Cardiac muscle cell (in vitro differentiated cells and primary cell): ENCODE data around the gene DSP. TPM values are rescaled to one million over a fixed set of nuclear protein-coding genes. Genes with fewer than 3 reads are reported as not detected.
A peak's percentile ranks its signal among the peaks of the same experiment; 100 is the strongest.

Experiments used
- DNase-seq, 2 donors: peaks; one replicate each; pipeline versions ENCODE4 v3.0.0 to v3.0.0-alpha.2; 2010 to 2017; ENCODE audit warnings: low read depth in 1 of 2, low spot score in 1 of 2
- H3K27ac ChIP-seq: fragments of 200-600 bp; sonication (generic); 2 replicates; pipeline ENCODE4 v1.5.1; 2016
- H3K27me3 ChIP-seq: fragments of 200-600 bp; sonication (generic); 2 replicates; pipeline ENCODE4 v1.6.0; 2016; ENCODE audit warnings: control low read depth
- H3K36me3 ChIP-seq: fragments of 200-600 bp; sonication (generic); 2 replicates; pipeline ENCODE4 v1.5.1; 2016; ENCODE audit warnings: control low read depth
- H3K4me1 ChIP-seq: fragments of 200-600 bp; sonication (generic); 2 replicates; pipeline ENCODE4 v1.8.1; 2017; ENCODE audit warnings: low read depth, mild to moderate bottlenecking, mixed run types
- H3K4me3 ChIP-seq: fragments of 200-600 bp; sonication (generic); 2 replicates; pipeline ENCODE4 v1.5.1; 2016; ENCODE audit warnings: mild to moderate bottlenecking
- H3K9me3 ChIP-seq: fragments of 200-600 bp; sonication (generic); 2 replicates; pipeline ENCODE4 v1.5.1; 2017; ENCODE audit warnings: low read depth, mild to moderate bottlenecking, control low read depth
- polyA plus RNA-seq: library from polyadenylated mRNA; unstranded; fragments of >200 nt; fragmentation: Nextera tagmentation; extraction: Ambion mirVana; gene quantifications from 2 replicates; pipeline ENCODE4 v1.2.1, GENCODE V29; 2016
- total RNA-seq: library from RNA; depleted of rRNA; stranded (reverse); fragments of >200 nt; gene quantifications from 2 replicates; pipeline ENCODE4 v1.2.3, GENCODE V29; 2016
- TF ChIP-seq, protein P1 (sequence below): IDR thresholded peaks from 2 replicates; pipeline ENCODE4 v1.5.1; 2012; ENCODE audit warnings: low read depth, mild to moderate bottlenecking, low read length

Gene DSP
- total and polyA plus RNA-seq, 2 experiments from 2014 or later: 154 to 362 TPM

DNA sequence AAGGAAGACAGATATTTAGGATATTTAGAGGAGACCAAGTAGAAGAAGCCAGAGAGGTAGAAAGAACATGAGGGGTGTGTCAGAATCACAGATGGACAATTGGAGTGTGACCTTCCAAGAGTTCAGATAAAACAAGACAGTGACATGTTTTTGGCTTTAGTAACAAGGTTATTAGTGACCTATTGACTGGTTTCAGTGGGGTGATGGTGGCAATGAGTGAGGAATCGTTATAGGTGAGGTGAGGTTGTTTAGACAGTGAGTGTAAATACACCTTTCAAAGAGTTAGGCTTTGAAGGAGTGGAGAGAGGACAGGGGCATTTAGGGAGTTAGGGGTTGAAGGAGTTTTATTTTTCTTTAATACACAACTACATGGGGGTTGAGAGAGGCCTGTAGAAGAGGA is 51.8 kb downstream of the DSP start:
- H3K36me3 ChIP-seq: peaks cover 23% of the 10 kb centered on the region
- H3K27me3 ChIP-seq: no peaks in the 10 kb centered on the region
- H3K4me1 ChIP-seq: peaks cover 35% of the 10 kb centered on the region
- H3K9me3 ChIP-seq: no peaks in the 10 kb centered on the region
- no peak overlapping the region for H3K4me3 ChIP-seq
- peak overlapping the region; percentile 91 for H3K27ac ChIP-seq
- TF ChIP-seq, protein P1, sequence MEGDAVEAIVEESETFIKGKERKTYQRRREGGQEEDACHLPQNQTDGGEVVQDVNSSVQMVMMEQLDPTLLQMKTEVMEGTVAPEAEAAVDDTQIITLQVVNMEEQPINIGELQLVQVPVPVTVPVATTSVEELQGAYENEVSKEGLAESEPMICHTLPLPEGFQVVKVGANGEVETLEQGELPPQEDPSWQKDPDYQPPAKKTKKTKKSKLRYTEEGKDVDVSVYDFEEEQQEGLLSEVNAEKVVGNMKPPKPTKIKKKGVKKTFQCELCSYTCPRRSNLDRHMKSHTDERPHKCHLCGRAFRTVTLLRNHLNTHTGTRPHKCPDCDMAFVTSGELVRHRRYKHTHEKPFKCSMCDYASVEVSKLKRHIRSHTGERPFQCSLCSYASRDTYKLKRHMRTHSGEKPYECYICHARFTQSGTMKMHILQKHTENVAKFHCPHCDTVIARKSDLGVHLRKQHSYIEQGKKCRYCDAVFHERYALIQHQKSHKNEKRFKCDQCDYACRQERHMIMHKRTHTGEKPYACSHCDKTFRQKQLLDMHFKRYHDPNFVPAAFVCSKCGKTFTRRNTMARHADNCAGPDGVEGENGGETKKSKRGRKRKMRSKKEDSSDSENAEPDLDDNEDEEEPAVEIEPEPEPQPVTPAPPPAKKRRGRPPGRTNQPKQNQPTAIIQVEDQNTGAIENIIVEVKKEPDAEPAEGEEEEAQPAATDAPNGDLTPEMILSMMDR: no peak
- DNase-seq: no peak

DNA sequence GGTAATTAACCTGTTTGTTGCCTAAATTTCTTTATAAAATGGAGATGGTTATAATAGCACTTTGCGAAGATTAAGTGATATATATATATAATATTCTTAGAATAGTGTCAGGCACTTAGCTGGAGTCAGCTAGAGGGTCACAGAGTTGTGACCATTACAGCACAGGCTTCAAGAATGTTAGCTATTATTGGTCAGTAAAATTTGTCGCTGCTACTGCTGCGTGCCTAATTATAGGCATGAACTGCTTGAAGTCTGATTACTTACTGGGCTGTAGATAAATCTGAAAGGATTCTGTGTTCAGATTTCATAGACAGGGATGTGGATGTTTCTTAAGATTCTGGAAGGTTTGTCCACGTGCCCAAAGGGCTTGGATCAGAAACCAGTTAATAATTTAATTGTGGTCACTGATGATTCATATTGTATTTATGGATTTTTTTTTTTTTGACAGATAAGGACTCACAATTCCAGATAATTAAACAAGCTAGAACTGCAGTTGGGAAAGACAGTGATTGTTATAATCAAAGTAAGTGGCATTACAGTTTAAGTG is 53.2 kb downstream of the DSP start:
- DNase-seq: peak; percentile 23 to 49
- Histone ChIP-seq H3K27me3 (no peaks in the 10 kb centered on the region), H3K9me3 (no peaks in the 10 kb centered on the region), H3K4me3 (no peak overlapping the region), H3K27ac (peak overlapping the region; percentile 91), H3K36me3 (peaks cover 36% of the 10 kb centered on the region), H3K4me1 (peaks cover 32% of the 10 kb centered on the region)
- TF ChIP-seq, protein P1: no peak

DNA sequence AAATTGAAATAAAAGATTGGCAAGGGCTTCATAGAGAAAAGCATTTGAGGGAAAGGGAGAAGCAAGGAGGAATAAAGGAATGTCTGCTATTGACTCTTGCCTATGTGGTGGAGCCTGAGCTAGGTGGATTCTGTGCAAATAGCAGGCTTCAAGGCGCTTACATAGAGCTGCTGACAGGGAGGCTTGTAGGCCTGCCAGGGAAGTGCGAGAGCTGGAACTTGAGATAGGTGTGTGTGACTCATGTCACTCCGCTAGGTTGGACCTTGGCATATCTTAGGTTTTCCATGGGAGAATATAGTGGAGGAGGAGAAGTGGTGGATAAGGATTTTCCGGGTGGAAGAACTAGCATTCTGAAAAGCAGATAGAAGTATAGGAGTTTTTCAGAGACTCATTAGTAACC is 62.5 kb downstream of the DSP start:
- DNase-seq: peak in 1 of 2 donors; percentile 80
- no peaks in the 10 kb centered on the region for H3K27me3 ChIP-seq
- H3K4me3 ChIP-seq: no peak overlapping the region
- peaks cover 21% of the 10 kb centered on the region for H3K4me1 ChIP-seq
- H3K9me3 ChIP-seq: no peaks in the 10 kb centered on the region
- peak overlapping the region; percentile 81 for H3K27ac ChIP-seq
- H3K36me3 ChIP-seq: peaks cover 90% of the 10 kb centered on the region
- TF ChIP-seq, protein P1: no peak

DNA sequence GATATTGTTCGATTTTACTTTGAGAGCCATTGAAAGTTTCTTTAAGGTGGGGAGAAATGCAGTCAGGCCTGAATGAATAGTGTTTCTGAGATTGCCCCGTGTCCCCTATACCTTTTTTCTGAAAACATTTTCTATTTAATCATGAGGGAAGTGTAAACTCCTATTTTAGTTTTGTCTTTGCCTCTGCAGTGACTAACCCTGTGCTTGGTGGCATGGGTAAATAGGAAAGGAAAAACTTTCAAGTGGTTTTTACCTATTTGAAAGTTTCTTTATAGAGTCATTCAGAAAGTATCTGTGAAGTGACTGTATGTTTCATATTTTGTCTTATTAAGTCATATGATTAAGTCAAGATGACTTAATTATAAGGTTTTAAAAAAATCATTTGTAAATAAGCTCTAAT is 63.0 kb downstream of the DSP start:
- Histone ChIP-seq H3K36me3 (peaks cover 90% of the 10 kb centered on the region), H3K4me3 (no peak overlapping the region), H3K9me3 (no peaks in the 10 kb centered on the region), H3K4me1 (peaks cover 21% of the 10 kb centered on the region), H3K27me3 (no peaks in the 10 kb centered on the region), H3K27ac (peak overlapping the region; percentile 81)
- no peak for DNase-seq
- TF ChIP-seq, protein P1: no peak

DNA sequence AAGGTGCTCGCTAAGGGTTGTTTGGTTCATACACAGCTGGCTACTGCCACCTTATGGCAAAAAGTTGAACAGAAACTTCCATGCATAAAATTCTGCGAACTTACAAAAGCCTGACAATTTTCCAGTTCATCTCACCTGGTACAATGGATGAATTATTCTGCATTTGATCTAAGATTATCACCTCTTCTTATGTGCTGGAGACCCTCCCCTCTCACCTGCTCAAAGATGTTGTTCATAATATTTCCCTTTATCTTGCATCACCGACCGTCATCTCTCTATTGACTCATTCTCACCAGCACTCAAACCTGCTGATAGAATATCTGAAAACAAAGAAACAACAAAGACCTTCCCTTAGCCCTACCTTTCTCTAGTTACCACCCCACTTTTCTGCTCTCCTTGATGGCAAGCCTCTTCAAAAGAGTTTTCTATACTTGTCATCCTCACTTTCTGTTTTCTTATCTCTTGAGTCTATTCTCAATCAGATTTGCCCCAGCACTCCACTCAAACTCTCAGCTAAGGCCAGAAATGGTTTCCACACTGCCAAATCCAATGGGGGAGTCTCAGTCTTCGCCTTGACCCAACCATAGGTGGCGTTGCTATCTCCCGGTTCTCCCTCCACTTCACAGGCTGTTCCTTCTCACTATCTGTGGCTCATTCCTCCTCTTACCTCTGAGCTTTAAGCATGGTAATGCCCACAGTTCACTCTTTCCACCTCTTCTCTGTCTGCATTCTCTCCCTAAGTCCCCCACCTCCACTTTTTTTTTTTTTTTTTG is 74.3 kb downstream of the DSP start:
- DNase-seq: peak; percentile 64 to 77
- TF ChIP-seq, protein P1: peak; percentile 74
- no peak overlapping the region for H3K4me3 ChIP-seq
- H3K27ac ChIP-seq: peak overlapping the region; percentile 22
- no peaks in the 10 kb centered on the region for H3K27me3 ChIP-seq
- H3K4me1 ChIP-seq: no peaks in the 10 kb centered on the region
- no peaks in the 10 kb centered on the region for H3K9me3 ChIP-seq
- H3K36me3 ChIP-seq: peaks cover 11% of the 10 kb centered on the region
